Measurements from ENCODE around the gene SNRPA.
A peak's percentile ranks its signal among the peaks of the same experiment; 100 is the strongest.
"Not testable (repeated sequence)": the region's sequence is repeated elsewhere in the genome, so short reads cannot be mapped to it uniquely, and the experiment has no call there.

The SNRPA gene

GRCh38 chr19:40747536-40747935 is 3.5 kb upstream of the SNRPA start:
- DNase-seq, result no peak

GRCh38 chr19:40750058-40750873 is 737 bp upstream of the SNRPA start, which contains the start of gene ACTMAP:
Gene ACTMAP (minus strand): TSS chr19:40750477. CDS start chr19:40749803, 674 bp downstream.
- peak; percentile 98 for DNase-seq

GRCh38 chr19:40752257-40752781 is 1.3 kb downstream of the SNRPA start:
- DNase-seq, result no peak

- peak; percentile 52 for DNase-seq
These were observed 3.7 kb downstream of the SNRPA start for GRCh38 chr19:40754611-40755247.

- DNase-seq, result no peak
These were observed 4.2 kb downstream of the SNRPA start for GRCh38 chr19:40755248-40755624.

- DNase-seq, result no peak
These were observed 4.8 kb downstream of the SNRPA start for GRCh38 chr19:40755791-40756190.

- DNase-seq, result peak; percentile 43
These were observed 5.6 kb downstream of the SNRPA start for GRCh38 chr19:40756502-40757110.

- no peak for DNase-seq
These were observed 7.5 kb downstream of the SNRPA start for GRCh38 chr19:40758491-40758890.

GRCh38 chr19:40759352-40759751 is 8.3 kb downstream of the SNRPA start:
- DNase-seq, result no peak

- DNase-seq, result no peak
These were observed 11.9 kb downstream of the SNRPA start for GRCh38 chr19:40762754-40763470.

- DNase-seq, result no peak
These were observed 12.5 kb downstream of the SNRPA start for GRCh38 chr19:40763526-40763925.

- no peak for DNase-seq
These were observed 13.0 kb downstream of the SNRPA start for GRCh38 chr19:40763963-40764362.

- not testable (repeated sequence) for DNase-seq
These were observed 15.4 kb downstream of the SNRPA start for GRCh38 chr19:40766385-40766784.

- DNase-seq, result no peak
These were observed 17.9 kb downstream of the SNRPA start for GRCh38 chr19:40768869-40769268.

- DNase-seq, result not testable (repeated sequence)
These were observed 20.3 kb downstream of the SNRPA start for GRCh38 chr19:40771101-40771862.

GRCh38 chr19:40774916-40775631 is 24.1 kb downstream of the SNRPA start, which contains the start of gene MIA:
Gene MIA (plus strand): TSS chr19:40775521. CDS start chr19:40775543, 22 bp downstream.
- no peak for DNase-seq

GRCh38 chr19:40775632-40776022 is 24.6 kb downstream of the SNRPA start:
- no peak for DNase-seq

- no peak for DNase-seq
These were observed 25.4 kb downstream of the SNRPA start for GRCh38 chr19:40776364-40776763.

- peak; percentile 87 for DNase-seq
These were observed 26.1 kb downstream of the SNRPA start for GRCh38 chr19:40776932-40777644.

- DNase-seq, result no peak
These were observed 26.6 kb downstream of the SNRPA start for GRCh38 chr19:40777645-40777936.

Measured in activated CD8-positive, alpha-beta memory T cell treated with anti-CD3 and anti-CD28 coated beads, Interleukin-2, amount 50 U/mL, for 4 hours (primary cell).